ENCODE data around the gene TMEM236. TPM values are rescaled to one million over a fixed set of nuclear protein-coding genes. Genes with fewer than 3 reads are reported as not detected.
A peak's percentile ranks its signal among the peaks of the same experiment; 100 is the strongest.

Gene TMEM236
- total RNA-seq, 1 experiment from 2014 or later, result 0.04 TPM

GRCh38 chr10:17831896-17832295 lies 79.9 kb downstream of the TMEM236 start:
- ATAC-seq, result no peak
- Histone ChIP-seq H3F3A (ENCODE audit: low read length, unreplicated experiment) (no peaks in the 10 kb centered on the region), H3K36me3 (ENCODE audit: low read depth, low read length) (no peaks in the 10 kb centered on the region), H3K4me2 (ENCODE audit: low read length) (no peak overlapping the region), H3K4me1 (ENCODE audit: insufficient read depth, low read length) (peaks cover 17% of the 10 kb centered on the region), H3K9me2 (replicated peaks; ENCODE audit: low read length) (no peaks in the 10 kb centered on the region), H3K9me3 (ENCODE audit: low read length) (no peaks in the 10 kb centered on the region), H3K79me2 (ENCODE audit: low read length) (no peaks in the 10 kb centered on the region), H3K27ac (ENCODE audit: low read length) (no peak overlapping the region), H4K20me1 (ENCODE audit: low read length) (no peaks in the 10 kb centered on the region), H3K27me3 (ENCODE audit: low read length) (no peaks in the 10 kb centered on the region), H3K9ac (ENCODE audit: low read length) (no peak overlapping the region), H3K4me3 (ENCODE audit: low read length) (no peak overlapping the region), H2AFZ (ENCODE audit: low read length) (no peak overlapping the region)
- TF ChIP-seq EZH2 (IDR thresholded peaks at IDR 0.05; ENCODE audit: low read length, unreplicated experiment) (no peak), CTCF (conservative IDR thresholded peaks at IDR 0.05; ENCODE audit: low read depth, low read length) (no peak), EZH2phosphoT487 (IDR thresholded peaks at IDR 0.05; ENCODE audit: borderline replicate concordance, low read length) (no peak)
- DNase-seq, result no peak
- ChIA-PET CTCF (no interaction called here), POLR2A (ENCODE audit: unreplicated experiment) (no interaction called here)
- BruUV-seq (replicated peaks), result no TSS peak
- intact Hi-C loops (cut with micrococcal nuclease), result no loop called here

- no peak overlapping the region for H3K27ac ChIP-seq (ENCODE audit: low read length)
- H3K9me2 ChIP-seq (replicated peaks; ENCODE audit: low read length), result no peaks in the 10 kb centered on the region
- BruUV-seq (replicated peaks), result no TSS peak
- no peaks in the 10 kb centered on the region for H3K79me2 ChIP-seq (ENCODE audit: low read length)
- no peak overlapping the region for H3K4me2 ChIP-seq (ENCODE audit: low read length)
- DNase-seq (no peak), ATAC-seq (no peak)
- TF ChIP-seq EZH2 (IDR thresholded peaks at IDR 0.05; ENCODE audit: low read length, unreplicated experiment), result no peak
- TF ChIP-seq CTCF (conservative IDR thresholded peaks at IDR 0.05; ENCODE audit: low read depth, low read length), result no peak
- no peak overlapping the region for H3K9ac ChIP-seq (ENCODE audit: low read length)
- H2AFZ ChIP-seq (ENCODE audit: low read length), result no peak overlapping the region
- intact Hi-C loops (cut with micrococcal nuclease), result no loop called here
- POLR2A ChIA-PET (ENCODE audit: unreplicated experiment), result no interaction called here
- no peaks in the 10 kb centered on the region for H3F3A ChIP-seq (ENCODE audit: low read length, unreplicated experiment)
- no peaks in the 10 kb centered on the region for H4K20me1 ChIP-seq (ENCODE audit: low read length)
- no peaks in the 10 kb centered on the region for H3K9me3 ChIP-seq (ENCODE audit: low read length)
- no peak overlapping the region for H3K4me3 ChIP-seq (ENCODE audit: low read length)
- H3K36me3 ChIP-seq (ENCODE audit: low read depth, low read length), result no peaks in the 10 kb centered on the region
- H3K4me1 ChIP-seq (ENCODE audit: insufficient read depth, low read length), result peaks cover 20% of the 10 kb centered on the region
- CTCF ChIA-PET, result no interaction called here
- H3K27me3 ChIP-seq (ENCODE audit: low read length), result no peaks in the 10 kb centered on the region
Measured at GRCh38 chr10:17833656-17834055, 81.7 kb downstream of the TMEM236 start.

GRCh38 chr10:17835688-17836087 lies 83.7 kb downstream of the TMEM236 start:
- Histone ChIP-seq H2AFZ (ENCODE audit: low read length) (no peak overlapping the region), H3K9ac (ENCODE audit: low read length) (no peak overlapping the region), H3F3A (ENCODE audit: low read length, unreplicated experiment) (no peaks in the 10 kb centered on the region), H3K27me3 (ENCODE audit: low read length) (no peaks in the 10 kb centered on the region), H3K27ac (ENCODE audit: low read length) (peak overlapping the region; percentile 50), H3K4me2 (ENCODE audit: low read length) (peak overlapping the region; percentile 33), H3K4me1 (ENCODE audit: insufficient read depth, low read length) (peaks cover 22% of the 10 kb centered on the region), H3K36me3 (ENCODE audit: low read depth, low read length) (no peaks in the 10 kb centered on the region), H3K9me2 (replicated peaks; ENCODE audit: low read length) (no peaks in the 10 kb centered on the region), H3K9me3 (ENCODE audit: low read length) (no peaks in the 10 kb centered on the region), H3K79me2 (ENCODE audit: low read length) (no peaks in the 10 kb centered on the region), H3K4me3 (ENCODE audit: low read length) (no peak overlapping the region), H4K20me1 (ENCODE audit: low read length) (no peaks in the 10 kb centered on the region)
- ATAC-seq (peak; percentile 94), DNase-seq (peak; percentile 85)
- TF ChIP-seq EZH2phosphoT487 (IDR thresholded peaks at IDR 0.05; ENCODE audit: borderline replicate concordance, low read length) (no peak), EZH2 (IDR thresholded peaks at IDR 0.05; ENCODE audit: low read length, unreplicated experiment) (no peak), CTCF (conservative IDR thresholded peaks at IDR 0.05; ENCODE audit: low read depth, low read length) (no peak)
- intact Hi-C loops (cut with micrococcal nuclease), result loop anchor here (5.0 kb wide), 3 partner anchors 53 to 228 kb away; no protein-coding TSS in a partner anchor
- ChIA-PET POLR2A (ENCODE audit: unreplicated experiment) (no interaction called here), CTCF (no interaction called here)
- BruUV-seq (replicated peaks), result no TSS peak
